NCI-H345 treated with DMSO at 0.1 percent for 48 hours (cell line): Measurements from ENCODE around the gene ST8SIA6.
"Not testable (repeated sequence)": the region's sequence is repeated elsewhere in the genome, so short reads cannot be mapped to it uniquely, and the experiment has no call there.

ENCODE experiments used
- DNase-seq: peaks from one replicate; lab custom pipeline; 2025; ENCODE audit not compliant: unreplicated experiment; lab: John Stamatoyannopoulos, UW

The ST8SIA6 gene

GRCh38 chr10:17348501-17349349, 105.7 kb downstream of the ST8SIA6 start:
- DNase-seq = no peak

- DNase-seq = no peak
Measured at GRCh38 chr10:17348011-17348500, 106.3 kb downstream of the ST8SIA6 start.

- DNase-seq = no peak
Measured at GRCh38 chr10:17344206-17344605, 110.2 kb downstream of the ST8SIA6 start.

- no peak for DNase-seq
Measured at GRCh38 chr10:17343118-17343517, 111.3 kb downstream of the ST8SIA6 start.

- no peak for DNase-seq
Measured at GRCh38 chr10:17340144-17340829, 114.1 kb downstream of the ST8SIA6 start.

- DNase-seq = no peak
Measured at GRCh38 chr10:17335065-17335464, 119.3 kb downstream of the ST8SIA6 start.

DNA sequence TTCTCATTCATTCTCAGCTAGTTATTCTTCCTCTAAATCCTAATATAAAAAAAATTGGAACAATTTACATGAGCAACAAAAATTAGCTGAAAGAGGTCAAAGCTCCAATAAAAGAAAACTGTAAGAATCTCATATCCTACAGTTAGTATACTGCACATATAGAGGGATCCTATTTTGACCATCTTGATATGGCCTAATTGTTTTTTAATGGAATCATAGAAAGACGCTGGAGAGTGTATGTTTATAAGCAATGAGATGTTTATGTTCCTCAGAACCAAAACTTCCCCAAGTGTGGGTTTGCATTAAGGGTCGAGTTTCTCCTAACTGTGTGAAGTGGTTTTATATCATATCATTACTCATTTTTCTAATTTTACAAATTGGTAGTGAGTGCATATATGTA, 123.9 kb downstream of the ST8SIA6 start:
- DNase-seq = no peak

GRCh38 chr10:17326377-17326776, 128.0 kb downstream of the ST8SIA6 start:
- no peak for DNase-seq

DNA sequence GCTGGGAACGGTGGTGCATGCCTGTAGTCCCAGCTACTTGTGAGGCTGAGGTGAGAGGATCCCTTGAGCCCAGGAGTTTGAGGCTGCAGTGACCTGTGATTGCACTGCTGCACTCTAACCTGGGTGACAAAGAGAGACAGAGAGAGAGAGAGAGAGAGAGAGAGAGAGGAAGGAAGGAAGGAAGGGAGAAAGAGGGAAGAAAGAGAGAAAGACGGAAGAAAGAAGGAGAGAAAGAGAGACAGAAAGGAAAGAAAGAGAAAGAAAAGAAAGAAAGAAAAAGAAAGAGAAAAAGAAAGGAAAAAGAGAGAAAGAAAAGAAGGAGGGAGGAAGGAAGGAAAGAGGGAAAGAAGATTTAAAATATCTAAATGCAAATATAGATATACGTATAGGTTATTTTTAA, 132.4 kb downstream of the ST8SIA6 start:
- not testable (repeated sequence) for DNase-seq

DNA sequence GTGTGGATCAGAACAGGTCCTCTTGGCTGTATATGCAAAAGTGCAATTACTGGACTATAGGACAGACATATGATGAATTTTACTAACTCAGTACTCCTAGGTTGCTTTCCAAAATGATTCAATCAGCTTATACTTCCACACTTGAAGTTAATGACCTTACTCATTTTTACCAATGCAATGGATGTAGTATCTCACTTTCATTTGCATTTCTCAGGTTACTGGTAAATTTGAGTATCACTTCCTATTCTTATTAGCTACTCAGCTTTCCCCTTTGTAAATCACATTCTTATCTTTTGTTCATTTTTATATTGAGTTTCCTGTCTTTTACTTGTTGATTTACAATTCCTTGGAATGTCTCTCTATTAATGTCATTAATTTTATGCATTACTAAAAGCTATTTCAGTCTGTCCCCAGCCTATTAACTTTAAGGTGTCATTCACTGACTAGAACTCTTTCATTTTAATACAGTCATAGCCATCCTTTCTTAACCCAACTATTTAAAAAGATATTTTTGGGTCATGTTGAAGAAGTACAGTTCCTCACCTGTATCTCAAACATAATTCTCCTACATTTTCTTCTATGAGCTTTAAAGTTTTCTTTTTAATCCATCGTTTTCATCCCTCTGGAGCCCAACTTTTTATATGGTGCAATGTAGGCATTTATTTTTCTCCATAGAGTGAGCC, 137.8 kb downstream of the ST8SIA6 start:
- no peak for DNase-seq

GRCh38 chr10:17309435-17309834, 145.0 kb downstream of the ST8SIA6 start:
- no peak for DNase-seq

GRCh38 chr10:17307123-17307522, 147.3 kb downstream of the ST8SIA6 start:
- DNase-seq = no peak

- no peak for DNase-seq
Measured at GRCh38 chr10:17292375-17292774, 162.0 kb downstream of the ST8SIA6 start.

DNA sequence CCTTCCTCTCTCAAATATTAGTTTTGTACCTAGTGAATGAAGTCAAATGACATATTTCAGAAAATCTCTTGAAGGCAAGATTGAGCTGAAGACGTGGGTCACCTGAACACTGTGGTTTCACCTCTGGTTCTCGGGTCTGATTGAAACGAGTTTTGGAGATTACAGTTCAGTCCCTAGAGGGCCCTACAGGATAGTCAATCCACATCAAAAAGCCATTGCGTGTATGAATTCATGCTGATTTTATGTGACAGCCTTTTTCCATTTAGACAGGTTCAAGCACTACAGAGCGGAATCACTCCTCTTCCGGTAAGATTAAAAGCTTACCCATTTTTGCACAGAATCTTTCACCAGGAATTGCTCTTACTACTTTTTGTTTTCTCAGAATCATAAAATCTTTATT, 164.2 kb downstream of the ST8SIA6 start:
- no peak for DNase-seq

GRCh38 chr10:17289763-17290162, 164.6 kb downstream of the ST8SIA6 start:
- DNase-seq = no peak

- DNase-seq = no peak
Measured at GRCh38 chr10:17286562-17287550, 167.5 kb downstream of the ST8SIA6 start.

- DNase-seq = no peak
Measured at GRCh38 chr10:17282311-17282710, 172.1 kb downstream of the ST8SIA6 start.

DNA sequence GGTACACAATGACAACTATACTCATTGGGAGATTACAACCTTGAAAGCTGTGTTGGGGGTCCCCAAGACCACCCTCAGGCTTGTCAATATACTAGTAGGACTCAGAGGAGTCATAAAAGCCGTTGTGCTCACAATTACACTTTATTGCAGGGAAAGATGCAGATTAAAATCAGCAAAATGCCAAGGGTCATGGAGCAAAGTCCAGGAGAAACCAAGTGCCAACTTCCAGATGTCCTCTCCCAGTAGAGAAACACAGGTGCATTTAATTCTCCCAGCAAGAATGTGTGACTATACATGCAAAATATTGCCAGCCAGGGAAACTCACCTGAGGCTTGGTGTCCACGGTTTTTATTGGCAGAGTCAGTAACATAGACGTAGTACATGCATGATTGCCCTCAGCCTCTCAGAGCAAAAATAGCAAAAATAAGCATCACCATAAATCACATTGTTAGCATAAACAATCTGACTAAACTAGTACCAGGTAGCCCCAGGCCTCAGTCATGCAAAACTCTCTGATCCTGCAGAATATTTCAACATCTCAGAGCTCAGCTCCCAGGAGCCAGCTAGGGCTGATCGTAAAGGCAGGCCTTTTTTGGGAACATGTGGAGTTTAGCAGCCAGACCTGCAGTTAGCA, 175.7 kb downstream of the ST8SIA6 start:
- no peak for DNase-seq

DNA sequence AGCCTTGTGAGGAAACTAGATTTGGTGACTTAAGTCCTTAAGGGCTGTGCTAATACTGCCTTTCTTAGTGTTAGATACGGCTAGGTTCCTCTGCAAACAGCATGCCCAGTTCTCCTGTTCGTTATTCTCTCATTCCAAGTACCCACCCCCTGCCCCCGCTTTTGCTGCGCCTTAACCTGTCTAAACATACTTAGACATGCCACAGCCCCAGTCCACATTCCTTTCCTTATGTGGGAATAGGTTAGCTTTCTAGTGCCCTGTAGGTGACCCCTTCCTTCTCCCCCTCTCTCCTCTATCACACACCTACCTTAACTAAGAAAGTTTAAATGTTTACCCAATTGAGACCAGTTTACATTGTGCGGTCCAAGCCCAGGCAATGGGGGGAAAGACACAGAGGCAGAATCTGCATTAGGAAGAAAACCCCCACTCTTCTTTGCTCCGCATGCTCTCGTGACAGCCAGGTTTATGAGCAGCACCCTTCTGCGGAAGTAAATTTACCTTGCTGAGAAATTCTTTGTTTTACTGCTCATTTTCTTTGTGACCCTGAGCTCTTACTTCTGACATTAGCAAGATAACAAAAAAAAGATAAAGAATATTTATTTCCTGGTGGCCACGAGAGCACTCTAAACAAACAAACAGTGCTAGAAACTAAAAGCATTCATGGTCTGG, 177.5 kb downstream of the ST8SIA6 start:
- no peak for DNase-seq
